HG02981 (cell line): ENCODE data around the gene TXNDC2.

Experiments
- ATAC-seq: cut with Tn5 transposase; IDR thresholded peaks from one replicate; pipeline ENCODE4 v1.9.1; 2021; ENCODE audit warnings: mild to moderate bottlenecking, moderate library complexity; ENCODE audit not compliant: unreplicated experiment

Gene TXNDC2

GRCh38 chr18:9859232-9859631, 26.5 kb upstream of the TXNDC2 start:
- ATAC-seq = no peak

- ATAC-seq = no peak
Observed at GRCh38 chr18:9860682-9861081, 25.1 kb upstream of the TXNDC2 start.

GRCh38 chr18:9861157-9861556, 24.6 kb upstream of the TXNDC2 start:
- ATAC-seq = peak; percentile 90

GRCh38 chr18:9861933-9862332, 23.8 kb upstream of the TXNDC2 start:
- peak; percentile 43 for ATAC-seq

- ATAC-seq = no peak
Observed at GRCh38 chr18:9862686-9863085, 23.1 kb upstream of the TXNDC2 start.

GRCh38 chr18:9863282-9863681, 22.5 kb upstream of the TXNDC2 start:
- no peak for ATAC-seq

- ATAC-seq = no peak
Observed at GRCh38 chr18:9865764-9866490, 19.8 kb upstream of the TXNDC2 start.

GRCh38 chr18:9866627-9867026, 19.1 kb upstream of the TXNDC2 start:
- ATAC-seq = no peak

- no peak for ATAC-seq
Observed at GRCh38 chr18:9867071-9867594, 18.6 kb upstream of the TXNDC2 start.

GRCh38 chr18:9868857-9869714, 16.7 kb upstream of the TXNDC2 start:
- no peak for ATAC-seq

GRCh38 chr18:9869715-9870430, 15.9 kb upstream of the TXNDC2 start:
- peak; percentile 70 for ATAC-seq

GRCh38 chr18:9870431-9871008, 15.3 kb upstream of the TXNDC2 start:
- no peak for ATAC-seq

- no peak for ATAC-seq
Observed at GRCh38 chr18:9871244-9871746, 14.5 kb upstream of the TXNDC2 start.

- no peak for ATAC-seq
Observed at GRCh38 chr18:9872823-9873222, 12.9 kb upstream of the TXNDC2 start.

GRCh38 chr18:9874728-9875127, 11.0 kb upstream of the TXNDC2 start:
- no peak for ATAC-seq

GRCh38 chr18:9876212-9876866, 9.4 kb upstream of the TXNDC2 start:
- no peak for ATAC-seq

- no peak for ATAC-seq
Observed at GRCh38 chr18:9876867-9877654, 8.7 kb upstream of the TXNDC2 start.

GRCh38 chr18:9877655-9878014, 8.1 kb upstream of the TXNDC2 start:
- no peak for ATAC-seq

- ATAC-seq = no peak
Observed at GRCh38 chr18:9878095-9878494, 7.7 kb upstream of the TXNDC2 start.
